GM23338 (cell line): ENCODE measurements around the gene TCFL5. TPM values are rescaled to one million over a fixed set of nuclear protein-coding genes. Genes with fewer than 3 reads are reported as not detected.

ENCODE experiments used
- ATAC-seq: fragments of 200-7000 bp; cut with Tn5 transposase; 3 replicates; pipeline ENCODE4 v1.9.1; 2020
- DNase-seq: peaks from one replicate; pipeline ENCODE4 v3.0.0-alpha.2; 2015; ENCODE audit warnings: low spot score
- H2AFZ ChIP-seq: fragments of 200-600 bp; sonication (generic); 2 replicates; pipeline ENCODE4 v1.8.0; 2016; ENCODE audit warnings: antibody characterized with exemption, mild to moderate bottlenecking, moderate library complexity
- H3F3A ChIP-seq: fragments of 200-600 bp; sonication (generic); replicated peaks from 2 replicates; pipeline ENCODE4 v1.8.0; 2017; ENCODE audit warnings: antibody characterized with exemption, mixed run types, low read depth
- H3K27ac ChIP-seq: fragments of 200-600 bp; sonication (generic); 2 replicates; pipeline ENCODE4 v1.6.1; 2016; ENCODE audit warnings: low read depth
- H3K27me3 ChIP-seq: fragments of 200-600 bp; sonication (generic); 2 replicates; pipeline ENCODE4 v1.8.0; 2016; ENCODE audit warnings: mild to moderate bottlenecking, mixed run types, moderate library complexity; ENCODE audit not compliant: insufficient read depth
- H3K36me3 ChIP-seq: fragments of 200-600 bp; sonication (generic); 2 replicates; pipeline ENCODE4 v1.8.0; 2016; ENCODE audit warnings: mild to moderate bottlenecking; ENCODE audit not compliant: insufficient read depth
- H3K4me1 ChIP-seq: fragments of 200-600 bp; sonication (generic); 2 replicates; pipeline ENCODE4 v1.8.0; 2016; ENCODE audit warnings: mild to moderate bottlenecking, moderate library complexity; ENCODE audit not compliant: insufficient read depth
- H3K4me2 ChIP-seq: fragments of 200-600 bp; sonication (generic); 2 replicates; pipeline ENCODE4 v1.7.1; 2017; ENCODE audit warnings: mixed run types
- H3K4me3 ChIP-seq: fragments of 200-600 bp; sonication (generic); 2 replicates; pipeline ENCODE4 v1.6.1; 2016; ENCODE audit warnings: mixed run types
- H3K79me2 ChIP-seq: fragments of 200-600 bp; sonication (generic); replicated peaks from 2 replicates; pipeline ENCODE4 v1.8.0; 2017; ENCODE audit warnings: mild to moderate bottlenecking; ENCODE audit not compliant: insufficient read depth
- H3K9me2 ChIP-seq: fragments of 200-600 bp; sonication (generic); 2 replicates; pipeline ENCODE4 v1.8.0; 2017; ENCODE audit not compliant: insufficient read depth
- H4K20me1 ChIP-seq: fragments of 200-600 bp; sonication (generic); replicated peaks from 2 replicates; pipeline ENCODE4 v1.8.0; 2017; ENCODE audit warnings: mild to moderate bottlenecking; ENCODE audit not compliant: insufficient read depth
- H3K27ac Mint-ChIP-seq: 2 replicates; pipeline ENCODE4 v1.8.0; 2020; ENCODE audit warnings: inconsistent platforms, mild to moderate bottlenecking, moderate library complexity, mixed read lengths
- H3K27me3 Mint-ChIP-seq: 3 replicates; pipeline ENCODE4 v1.8.0; 2022; ENCODE audit warnings: low read depth, mild to moderate bottlenecking, moderate library complexity, mixed read lengths, inconsistent platforms; ENCODE audit not compliant: insufficient read depth, poor library complexity
- H3K36me3 Mint-ChIP-seq: 3 replicates; pipeline ENCODE4 v1.8.0; 2021; ENCODE audit warnings: low read depth, mild to moderate bottlenecking, inconsistent platforms, moderate library complexity, mixed read lengths
- H3K4me1 Mint-ChIP-seq: 3 replicates; pipeline ENCODE4 v1.8.0; 2020; ENCODE audit warnings: mild to moderate bottlenecking, inconsistent platforms, mixed read lengths
- H3K4me3 Mint-ChIP-seq: 3 replicates; pipeline ENCODE4 v1.8.0; 2021; ENCODE audit warnings: moderate library complexity, mild to moderate bottlenecking, inconsistent platforms, mixed read lengths
- H3K9me3 Mint-ChIP-seq: 3 replicates; pipeline ENCODE4 v1.8.0; 2020; ENCODE audit warnings: moderate library complexity, mild to moderate bottlenecking, inconsistent platforms, mixed read lengths
- CREB1 ChIP-seq: fragments of 250-450 bp; sonication (Bioruptor Pico); IDR thresholded peaks from 2 replicates; pipeline ENCODE4 v1.5.0; 2020; ENCODE audit warnings: low read depth, mild to moderate bottlenecking, moderate library complexity
- ETS1 ChIP-seq: IDR thresholded peaks from 2 replicates; pipeline ENCODE4 v1.6.1; 2016; ENCODE audit warnings: antibody characterized with exemption
- EZH2 ChIP-seq: fragments of 200-600 bp; sonication (generic); IDR thresholded peaks from one replicate; pipeline ENCODE4 v1.8.0; 2017; ENCODE audit warnings: antibody characterized with exemption, mild to moderate bottlenecking, low read depth; ENCODE audit not compliant: unreplicated experiment
- EZH2phosphoT487 ChIP-seq: fragments of 200-600 bp; sonication (generic); IDR thresholded peaks from one replicate; pipeline ENCODE4 v1.8.1; 2018; ENCODE audit warnings: antibody characterized with exemption; ENCODE audit not compliant: unreplicated experiment
- JUNB ChIP-seq: IDR thresholded peaks from one replicate; pipeline ENCODE4 v1.6.1; 2016; ENCODE audit warnings: antibody characterized with exemption; ENCODE audit not compliant: unreplicated experiment
- NANOG ChIP-seq: IDR thresholded peaks from 2 replicates; pipeline ENCODE4 v1.6.1; 2016; ENCODE audit warnings: antibody characterized with exemption, borderline replicate concordance
- POLR2AphosphoS5 ChIP-seq: IDR thresholded peaks from 2 replicates; pipeline ENCODE4 v1.6.1; 2016; ENCODE audit warnings: antibody characterized with exemption, low read depth
- REST ChIP-seq: IDR thresholded peaks from one replicate; pipeline ENCODE4 v1.6.1; 2018; ENCODE audit warnings: antibody characterized with exemption; ENCODE audit not compliant: unreplicated experiment
- STAT1 ChIP-seq: IDR thresholded peaks from one replicate; pipeline ENCODE4 v1.6.1; 2016; ENCODE audit warnings: antibody characterized with exemption; ENCODE audit not compliant: unreplicated experiment
- ZNF114 ChIP-seq: fragments of 250-450 bp; sonication (Bioruptor Pico); IDR thresholded peaks from 2 replicates; pipeline ENCODE4 v1.5.0; 2020; ENCODE audit warnings: mild to moderate bottlenecking, moderate library complexity
- ZNF331 ChIP-seq: fragments of 250-450 bp; sonication (Bioruptor Pico); IDR thresholded peaks from 2 replicates; pipeline ENCODE4 v1.5.0; 2020; ENCODE audit warnings: low read depth, mild to moderate bottlenecking, moderate library complexity
- polyA plus RNA-seq: library from polyadenylated mRNA; unstranded; fragments of >200 nt; fragmentation: Nextera tagmentation; extraction: Ambion mirVana; gene quantifications from 2 replicates; pipeline ENCODE4 v1.2.1, GENCODE V29; 2016
- total RNA-seq: library from RNA; depleted of rRNA; stranded (reverse); fragments of >200 nt; shearing (Covaris generic); gene quantifications from 2 replicates; pipeline ENCODE4 v1.2.3, GENCODE V29; 2014
- TF ChIP-seq, protein P1 (sequence below): fragments of 250-450 bp; sonication (Bioruptor Pico); IDR thresholded peaks from 2 replicates; pipeline ENCODE4 v1.5.0; 2020; ENCODE audit warnings: mild to moderate bottlenecking, moderate library complexity

The TCFL5 gene
- total and polyA plus RNA-seq, 2 experiments from 2014 or later: 5.8 to 19.3 TPM

GRCh38 chr20:62800314-62801259 is 61.0 kb downstream of the TCFL5 start (continued):
- TF ChIP-seq ETS1: no peak
- no peak for TF ChIP-seq JUNB
- no peak for TF ChIP-seq POLR2AphosphoS5
- TF ChIP-seq, protein P1, sequence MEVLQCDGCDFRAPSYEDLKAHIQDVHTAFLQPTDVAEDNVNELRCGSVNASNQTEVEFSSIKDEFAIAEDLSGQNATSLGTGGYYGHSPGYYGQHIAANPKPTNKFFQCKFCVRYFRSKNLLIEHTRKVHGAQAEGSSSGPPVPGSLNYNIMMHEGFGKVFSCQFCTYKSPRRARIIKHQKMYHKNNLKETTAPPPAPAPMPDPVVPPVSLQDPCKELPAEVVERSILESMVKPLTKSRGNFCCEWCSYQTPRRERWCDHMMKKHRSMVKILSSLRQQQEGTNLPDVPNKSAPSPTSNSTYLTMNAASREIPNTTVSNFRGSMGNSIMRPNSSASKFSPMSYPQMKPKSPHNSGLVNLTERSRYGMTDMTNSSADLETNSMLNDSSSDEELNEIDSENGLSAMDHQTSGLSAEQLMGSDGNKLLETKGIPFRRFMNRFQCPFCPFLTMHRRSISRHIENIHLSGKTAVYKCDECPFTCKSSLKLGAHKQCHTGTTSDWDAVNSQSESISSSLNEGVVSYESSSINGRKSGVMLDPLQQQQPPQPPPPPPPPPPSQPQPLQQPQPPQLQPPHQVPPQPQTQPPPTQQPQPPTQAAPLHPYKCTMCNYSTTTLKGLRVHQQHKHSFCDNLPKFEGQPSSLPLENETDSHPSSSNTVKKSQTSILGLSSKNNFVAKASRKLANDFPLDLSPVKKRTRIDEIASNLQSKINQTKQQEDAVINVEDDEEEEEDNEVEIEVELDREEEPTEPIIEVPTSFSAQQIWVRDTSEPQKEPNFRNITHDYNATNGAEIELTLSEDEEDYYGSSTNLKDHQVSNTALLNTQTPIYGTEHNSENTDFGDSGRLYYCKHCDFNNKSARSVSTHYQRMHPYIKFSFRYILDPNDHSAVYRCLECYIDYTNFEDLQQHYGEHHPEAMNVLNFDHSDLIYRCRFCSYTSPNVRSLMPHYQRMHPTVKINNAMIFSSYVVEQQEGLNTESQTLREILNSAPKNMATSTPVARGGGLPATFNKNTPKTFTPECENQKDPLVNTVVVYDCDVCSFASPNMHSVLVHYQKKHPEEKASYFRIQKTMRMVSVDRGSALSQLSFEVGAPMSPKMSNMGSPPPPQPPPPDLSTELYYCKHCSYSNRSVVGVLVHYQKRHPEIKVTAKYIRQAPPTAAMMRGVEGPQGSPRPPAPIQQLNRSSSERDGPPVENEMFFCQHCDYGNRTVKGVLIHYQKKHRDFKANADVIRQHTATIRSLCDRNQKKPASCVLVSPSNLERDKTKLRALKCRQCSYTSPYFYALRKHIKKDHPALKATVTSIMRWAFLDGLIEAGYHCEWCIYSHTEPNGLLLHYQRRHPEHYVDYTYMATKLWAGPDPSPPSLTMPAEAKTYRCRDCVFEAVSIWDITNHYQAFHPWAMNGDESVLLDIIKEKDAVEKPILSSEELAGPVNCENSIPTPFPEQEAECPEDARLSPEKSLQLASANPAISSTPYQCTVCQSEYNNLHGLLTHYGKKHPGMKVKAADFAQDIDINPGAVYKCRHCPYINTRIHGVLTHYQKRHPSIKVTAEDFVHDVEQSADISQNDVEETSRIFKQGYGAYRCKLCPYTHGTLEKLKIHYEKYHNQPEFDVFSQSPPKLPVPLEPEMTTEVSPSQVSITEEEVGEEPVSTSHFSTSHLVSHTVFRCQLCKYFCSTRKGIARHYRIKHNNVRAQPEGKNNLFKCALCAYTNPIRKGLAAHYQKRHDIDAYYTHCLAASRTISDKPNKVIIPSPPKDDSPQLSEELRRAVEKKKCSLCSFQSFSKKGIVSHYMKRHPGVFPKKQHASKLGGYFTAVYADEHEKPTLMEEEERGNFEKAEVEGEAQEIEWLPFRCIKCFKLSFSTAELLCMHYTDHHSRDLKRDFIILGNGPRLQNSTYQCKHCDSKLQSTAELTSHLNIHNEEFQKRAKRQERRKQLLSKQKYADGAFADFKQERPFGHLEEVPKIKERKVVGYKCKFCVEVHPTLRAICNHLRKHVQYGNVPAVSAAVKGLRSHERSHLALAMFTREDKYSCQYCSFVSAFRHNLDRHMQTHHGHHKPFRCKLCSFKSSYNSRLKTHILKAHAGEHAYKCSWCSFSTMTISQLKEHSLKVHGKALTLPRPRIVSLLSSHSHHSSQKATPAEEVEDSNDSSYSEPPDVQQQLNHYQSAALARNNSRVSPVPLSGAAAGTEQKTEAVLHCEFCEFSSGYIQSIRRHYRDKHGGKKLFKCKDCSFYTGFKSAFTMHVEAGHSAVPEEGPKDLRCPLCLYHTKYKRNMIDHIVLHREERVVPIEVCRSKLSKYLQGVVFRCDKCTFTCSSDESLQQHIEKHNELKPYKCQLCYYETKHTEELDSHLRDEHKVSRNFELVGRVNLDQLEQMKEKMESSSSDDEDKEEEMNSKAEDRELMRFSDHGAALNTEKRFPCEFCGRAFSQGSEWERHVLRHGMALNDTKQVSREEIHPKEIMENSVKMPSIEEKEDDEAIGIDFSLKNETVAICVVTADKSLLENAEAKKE (CRISPR knock-in tag): no peak

- no peak overlapping the region for H2AFZ ChIP-seq
- Mint-ChIP-seq H3K36me3 (peaks cover 30% of the 10 kb centered on the region), H3K27me3 (peaks cover 40% of the 10 kb centered on the region), H3K4me1 (peaks cover 3% of the 10 kb centered on the region; the same call in 1 of the 3 replicates), H3K9me3 (no peaks in the 10 kb centered on the region), H3K4me3 (no peak overlapping the region), H3K27ac (no peak overlapping the region)
- ATAC-seq (no peak), DNase-seq (no peak)
- H4K20me1 ChIP-seq: peaks cover 3% of the 10 kb centered on the region
- no peaks in the 10 kb centered on the region for H3K79me2 ChIP-seq
- H3K27me3 ChIP-seq: peaks cover 20% of the 10 kb centered on the region
- no peak overlapping the region for H3K4me3 ChIP-seq
- peaks cover 7% of the 10 kb centered on the region; the same call in 1 of the 2 replicates for H3K36me3 ChIP-seq
- H3K9me2 ChIP-seq: no peaks in the 10 kb centered on the region
- H3K4me2 ChIP-seq: no peak overlapping the region
- no peak overlapping the region for H3K27ac ChIP-seq
- peaks cover 12% of the 10 kb centered on the region; the same call in 1 of the 2 replicates for H3K4me1 ChIP-seq
- peaks cover 13% of the 10 kb centered on the region for H3F3A ChIP-seq
- TF ChIP-seq EZH2 (no peak), ZNF331 (CRISPR knock-in tag) (no peak), REST (no peak), STAT1 (no peak), POLR2AphosphoS5 (no peak), EZH2phosphoT487 (no peak), CREB1 (CRISPR knock-in tag) (no peak), NANOG (no peak), ZNF114 (CRISPR knock-in tag) (no peak)
Observed at GRCh38 chr20:62799873-62800272, 61.7 kb downstream of the TCFL5 start.
